ENCODE results near the gene AMIGO1. TPM values are rescaled to one million over a fixed set of nuclear protein-coding genes. Genes with fewer than 3 reads are reported as not detected.

The AMIGO1 gene
- total and polyA plus RNA-seq, 2 of the 8 experiments (the other 6 are each of a cell fraction or from before 2014, with no cell fraction given) = 1.5 to 2.7 TPM

- Histone ChIP-seq H3K4me2 (ENCODE audit: insufficient read depth in 1 of 2, low read depth in 2 of 2, low read length in 2 of 2) (no peak overlapping the region), H3K4me1 (replicated peaks in 1 of 4; ENCODE audit: control insufficient read depth in 3 of 4, insufficient read depth in 4 of 4, low read length in 3 of 4) (peaks cover 0 to 3% (median 1%) of the 10 kb centered on the region in 4 experiments; a peak in 4 of 7 replicates), H2AFZ (ENCODE audit: low read length) (no peak overlapping the region), H3K9ac (replicated peaks in 1 of 4; ENCODE audit: extremely low read depth in 1 of 4, low read depth in 3 of 4, low read length in 3 of 4) (no peak overlapping the region), H3K79me1 (ENCODE audit: low read depth, low read length) (no peaks in the 10 kb centered on the region), H3K4ac (replicated peaks; ENCODE audit: insufficient read length, low read depth, low read length) (no peak overlapping the region), H3K9me3 (ENCODE audit: insufficient read depth in 2 of 2, low read depth in 1 of 2, low read length in 1 of 2) (no peaks in the 10 kb centered on the region), H4K20me1 (replicated peaks in 1 of 2; ENCODE audit: control insufficient read depth in 1 of 2, insufficient read depth in 2 of 2, low read length in 2 of 2) (no peaks in the 10 kb centered on the region), H3K4me3 (ENCODE audit: extremely low read depth in 1 of 4, insufficient read depth in 2 of 4, low read depth in 3 of 4, low read length in 4 of 4) (no peak overlapping the region), H2BK20ac (ENCODE audit: low read length) (no peak overlapping the region), H3K79me2 (ENCODE audit: control insufficient read depth in 1 of 2, insufficient read depth in 2 of 2, low read length in 2 of 2) (no peaks in the 10 kb centered on the region), H3K27ac (ENCODE audit: low read depth, low read length) (no peak overlapping the region), H2BK12ac (ENCODE audit: low read depth, low read length) (no peak overlapping the region), H3K36me3 (ENCODE audit: control insufficient read depth in 2 of 4, insufficient read depth in 4 of 4, low read length in 3 of 4) (no peaks in the 10 kb centered on the region), H3K23ac (ENCODE audit: insufficient read length) (no peak overlapping the region), H2BK15ac (ENCODE audit: low read length) (no peak overlapping the region), H3K27me3 (replicated peaks in 1 of 4; ENCODE audit: control insufficient read depth in 3 of 4, extremely low read depth in 1 of 4, insufficient read depth in 3 of 4, low read length in 3 of 4) (no peaks in the 10 kb centered on the region), H3K14ac (ENCODE audit: insufficient read length) (no peak overlapping the region), H2BK5ac (ENCODE audit: low read depth, low read length) (no peak overlapping the region), H4K5ac (ENCODE audit: insufficient read length, low read depth, low read length) (no peak overlapping the region), H2BK120ac (replicated peaks; ENCODE audit: low read depth, low read length) (no peak overlapping the region), H2AK5ac (ENCODE audit: low read depth, low read length) (no peak overlapping the region), H4K91ac (replicated peaks; ENCODE audit: insufficient read length, low read length) (no peak overlapping the region), H4K8ac (ENCODE audit: extremely low read depth, insufficient read depth, low read length) (peak overlapping the region; percentile 7; the same call in 1 of the 2 replicates), H3K18ac (ENCODE audit: extremely low read depth, low read length) (no peak overlapping the region), H3K23me2 (ENCODE audit: low read depth, low read length) (no peaks in the 10 kb centered on the region; the same call in 1 of the 2 replicates), H3K56ac (replicated peaks; ENCODE audit: insufficient read length, low read depth, low read length) (no peak overlapping the region)
- DNase-seq (ENCODE audit: low read depth in 1 of 2, low spot score in 2 of 2) (no peak), FAIRE-seq (no peak)
- WGBS, 2 experiments (ENCODE audit: extremely low coverage in 1 of 2, insufficient coverage in 1 of 2, insufficient read length in 1 of 2, insufficient replicate concordance in 2 of 2, low coverage in 1 of 2, low lambda C conversion rate in 2 of 2, missing lambda C conversion rate in 1 of 2) = 86% methylated on average over 4 of the region's 4 CpGs; no CpG with 5 or more reads in 1 of the 2 experiments
- POLR2A ChIA-PET (ENCODE audit: partially characterized antibody) = interaction anchor here (1.5 to 2.8 kb wide), 6 partner anchors 17 to 255 kb away, joined by 3 to 20 read pairs (median 8); partner anchors contain the start of genes CYB561D1 and GNAI3
- CTCF ChIA-PET (ENCODE audit: partially characterized antibody) = interaction anchor here (0.8 to 26.3 kb wide), 32 partner anchors 9 to 392 kb away, joined by 3 to 1755 read pairs (median 6); partner anchors contain the start of genes AMIGO1, ATXN7L2, CYB561D1 and GPR61
- no peak for TF ChIP-seq SRF (IDR thresholded peaks at IDR 0.05; ENCODE audit: low read depth, low read length)
- no peak for TF ChIP-seq RNF2 (IDR thresholded peaks at IDR 0.05; ENCODE audit: borderline replicate concordance, low read depth, low read length, missing control alignments, poor library complexity, severe bottlenecking)
- TF ChIP-seq RXRA (IDR thresholded peaks at IDR 0.05; ENCODE audit: insufficient read depth, low read depth, low read length) = no peak
- TF ChIP-seq TEAD4 (IDR thresholded peaks at IDR 0.05; ENCODE audit: low read depth, low read length) = no peak
- TF ChIP-seq SIX5 (IDR thresholded peaks at IDR 0.05; ENCODE audit: low read depth, low read length) = no peak
- TF ChIP-seq CBX8 (IDR thresholded peaks at IDR 0.05; ENCODE audit: borderline replicate concordance, low read depth, low read length) = no peak
- no peak for TF ChIP-seq SIN3A (conservative IDR thresholded peaks at IDR 0.05 in 1 of 2, IDR thresholded peaks at IDR 0.05 in 1 of 2; ENCODE audit: low read depth in 1 of 2, low read length in 2 of 2)
- no peak for TF ChIP-seq ZNF274 (IDR thresholded peaks at IDR 0.05; ENCODE audit: borderline replicate concordance, extremely low read depth, low read length)
- no peak for TF ChIP-seq MAFK (IDR thresholded peaks at IDR 0.05; ENCODE audit: low read depth, low read length)
Observed at GRCh38 chr1:109531380-109531779, 21.9 kb upstream of the AMIGO1 start.
